Anterior cingulate cortex (tissue), 58 donors: Measurements from ENCODE around the gene SLC44A1.

Experiments
- DNase-seq, 58 donors: peaks; one replicate each; lab custom pipeline; 2025; lab: John Stamatoyannopoulos, UW

SLC44A1 gene

GRCh38 chr9:105330201-105330600 lies 85.8 kb downstream of the SLC44A1 start:
- no peak for DNase-seq

- DNase-seq, result no peak
Observed at GRCh38 chr9:105330755-105331154, 86.3 kb downstream of the SLC44A1 start.

GRCh38 chr9:105331160-105331559 lies 86.7 kb downstream of the SLC44A1 start:
- no peak for DNase-seq

GRCh38 chr9:105331755-105332154 lies 87.3 kb downstream of the SLC44A1 start:
- no peak for DNase-seq

GRCh38 chr9:105332471-105332870 lies 88.0 kb downstream of the SLC44A1 start:
- DNase-seq, result no peak

- no peak for DNase-seq
Observed at GRCh38 chr9:105333076-105333475, 88.6 kb downstream of the SLC44A1 start.

GRCh38 chr9:105333811-105334210 lies 89.4 kb downstream of the SLC44A1 start:
- DNase-seq, result no peak

GRCh38 chr9:105338308-105338707 lies 93.9 kb downstream of the SLC44A1 start:
- DNase-seq, result no peak

- DNase-seq, result no peak
Observed at GRCh38 chr9:105339849-105340248, 95.4 kb downstream of the SLC44A1 start.

GRCh38 chr9:105341434-105342146 lies 97.1 kb downstream of the SLC44A1 start:
- no peak for DNase-seq

GRCh38 chr9:105342147-105342505 lies 97.7 kb downstream of the SLC44A1 start:
- no peak for DNase-seq

GRCh38 chr9:105344283-105344682 lies 99.8 kb downstream of the SLC44A1 start:
- DNase-seq, result no peak

GRCh38 chr9:105345626-105346025 lies 101.2 kb downstream of the SLC44A1 start:
- no peak for DNase-seq

GRCh38 chr9:105346273-105346672 lies 101.8 kb downstream of the SLC44A1 start:
- no peak for DNase-seq

GRCh38 chr9:105354448-105354847 lies 110.0 kb downstream of the SLC44A1 start:
- no peak for DNase-seq

GRCh38 chr9:105355781-105356180 lies 111.3 kb downstream of the SLC44A1 start:
- no peak for DNase-seq

GRCh38 chr9:105357937-105358336 lies 113.5 kb downstream of the SLC44A1 start:
- no peak for DNase-seq

- no peak for DNase-seq
Observed at GRCh38 chr9:105359892-105360291, 115.4 kb downstream of the SLC44A1 start.

- no peak for DNase-seq
Observed at GRCh38 chr9:105360344-105360743, 115.9 kb downstream of the SLC44A1 start.

GRCh38 chr9:105361873-105362272 lies 117.4 kb downstream of the SLC44A1 start:
- no peak for DNase-seq

- no peak for DNase-seq
Observed at GRCh38 chr9:105362470-105362869, 118.0 kb downstream of the SLC44A1 start.

GRCh38 chr9:105363837-105364236 lies 119.4 kb downstream of the SLC44A1 start:
- no peak for DNase-seq

GRCh38 chr9:105369911-105370310 lies 125.5 kb downstream of the SLC44A1 start:
- no peak for DNase-seq
